Brain microvascular endothelial cell (primary cell): ENCODE results near the gene PCGF2.

Experiments
- DNase-seq: peaks from one replicate; pipeline ENCODE4 v3.0.0-alpha.2; 2020
- H3K27ac ChIP-seq: fragments of 250-450 bp; sonication (Bioruptor Pico); 2 replicates; pipeline ENCODE4 v1.5.1; 2020; ENCODE audit warnings: mild to moderate bottlenecking, moderate library complexity
- H3K27me3 ChIP-seq: fragments of 250-450 bp; sonication (Bioruptor Pico); replicated peaks from 2 replicates; pipeline ENCODE4 v1.5.1; 2020; ENCODE audit warnings: mild to moderate bottlenecking
- H3K36me3 ChIP-seq: fragments of 250-450 bp; sonication (Bioruptor Pico); replicated peaks from 2 replicates; pipeline ENCODE4 v1.5.1; 2020; ENCODE audit warnings: mild to moderate bottlenecking
- H3K4me3 ChIP-seq: 2 replicates; pipeline ENCODE4 v1.5.1; 2011; ENCODE audit warnings: low read depth, mild to moderate bottlenecking, control low read depth, low read length, moderate library complexity
- CTCF ChIP-seq: IDR thresholded peaks from 2 replicates; pipeline ENCODE4 v1.5.1; 2011; ENCODE audit warnings: low read depth, mild to moderate bottlenecking, moderate library complexity, low read length, control low read depth, inconsistent platforms; ENCODE audit errors: missing control alignments
- in situ Hi-C: cut with HindIII; loops from 2 replicates; pipeline ENCODE4 v1.10.0; 2017; ENCODE audit warnings: low sequenced_read_pairs, low pct_ligation_motif_present

The PCGF2 gene

GRCh38 chr17:38721802-38722201 is 26.3 kb downstream of the PCGF2 start:
- no peak for DNase-seq
- H3K27ac ChIP-seq, result no peak overlapping the region
- H3K36me3 ChIP-seq, result peaks cover 9% of the 10 kb centered on the region
- no peak for TF ChIP-seq CTCF
- H3K4me3 ChIP-seq, result no peak overlapping the region
- in situ Hi-C loops, result no loop called here
- H3K27me3 ChIP-seq, result no peaks in the 10 kb centered on the region

GRCh38 chr17:38720941-38721340 is 27.2 kb downstream of the PCGF2 start:
- Histone ChIP-seq H3K27ac (no peak overlapping the region), H3K27me3 (no peaks in the 10 kb centered on the region), H3K36me3 (peaks cover 12% of the 10 kb centered on the region), H3K4me3 (no peak overlapping the region)
- TF ChIP-seq CTCF, result no peak
- DNase-seq, result no peak
- in situ Hi-C loops, result no loop called here

- Histone ChIP-seq H3K36me3 (peaks cover 16% of the 10 kb centered on the region), H3K27ac (no peak overlapping the region), H3K27me3 (no peaks in the 10 kb centered on the region), H3K4me3 (no peak overlapping the region)
- no peak for TF ChIP-seq CTCF
- in situ Hi-C loops, result no loop called here
- DNase-seq, result no peak
Observed at GRCh38 chr17:38719943-38720641, 28.0 kb downstream of the PCGF2 start.

GRCh38 chr17:38719289-38719942 is 28.7 kb downstream of the PCGF2 start:
- no peak overlapping the region for H3K27ac ChIP-seq
- peaks cover 12% of the 10 kb centered on the region for H3K36me3 ChIP-seq
- DNase-seq, result no peak
- no peaks in the 10 kb centered on the region for H3K27me3 ChIP-seq
- TF ChIP-seq CTCF, result no peak
- H3K4me3 ChIP-seq, result no peak overlapping the region
- in situ Hi-C loops, result no loop called here

- Histone ChIP-seq H3K4me3 (no peak overlapping the region), H3K36me3 (peaks cover 22% of the 10 kb centered on the region), H3K27me3 (no peaks in the 10 kb centered on the region), H3K27ac (no peak overlapping the region)
- in situ Hi-C loops, result no loop called here
- DNase-seq, result no peak
- no peak for TF ChIP-seq CTCF
Observed at GRCh38 chr17:38717139-38717745, 30.9 kb downstream of the PCGF2 start.
